ENCODE data around the gene C10orf105. TPM values are rescaled to one million over a fixed set of nuclear protein-coding genes. Genes with fewer than 3 reads are reported as not detected.

C10orf105 gene
- total RNA-seq, 1 experiment from 2014 or later, result not detected

- no peaks in the 10 kb centered on the region for H3K9me3 ChIP-seq (ENCODE audit: low read length)
- ATAC-seq, result no peak
- no peaks in the 10 kb centered on the region for H3K79me2 ChIP-seq (ENCODE audit: low read length)
- H3K4me3 ChIP-seq (ENCODE audit: low read length), result no peak overlapping the region
- H3K27me3 ChIP-seq (ENCODE audit: low read length), result no peaks in the 10 kb centered on the region
- H3K9ac ChIP-seq (ENCODE audit: low read length), result no peak overlapping the region
- ChIA-PET CTCF (no interaction called here), POLR2A (ENCODE audit: unreplicated experiment) (no interaction called here)
- H4K20me1 ChIP-seq (ENCODE audit: low read length), result no peaks in the 10 kb centered on the region
- H3K36me3 ChIP-seq (ENCODE audit: low read depth, low read length), result no peaks in the 10 kb centered on the region
- H3F3A ChIP-seq (ENCODE audit: low read length, unreplicated experiment), result no peaks in the 10 kb centered on the region
- no peak overlapping the region for H2AFZ ChIP-seq (ENCODE audit: low read length)
- H3K4me1 ChIP-seq (ENCODE audit: insufficient read depth, low read length), result no peaks in the 10 kb centered on the region
- no peak for TF ChIP-seq CTCF (conservative IDR thresholded peaks at IDR 0.05; ENCODE audit: low read depth, low read length)
- no peak for TF ChIP-seq EZH2 (IDR thresholded peaks at IDR 0.05; ENCODE audit: low read length, unreplicated experiment)
- no peak for TF ChIP-seq EZH2phosphoT487 (IDR thresholded peaks at IDR 0.05; ENCODE audit: borderline replicate concordance, low read length)
- no peaks in the 10 kb centered on the region for H3K9me2 ChIP-seq (replicated peaks; ENCODE audit: low read length)
- no peak for DNase-seq
- no TSS peak for BruUV-seq (replicated peaks)
- no peak overlapping the region for H3K27ac ChIP-seq (ENCODE audit: low read length)
- intact Hi-C loops (cut with micrococcal nuclease), result no loop called here
- no peak overlapping the region for H3K4me2 ChIP-seq (ENCODE audit: low read length)
Observed at GRCh38 chr10:71746344-71747037, 26.9 kb upstream of the C10orf105 start.

GRCh38 chr10:71745664-71746250 is 26.2 kb upstream of the C10orf105 start:
- H3K36me3 ChIP-seq (ENCODE audit: low read depth, low read length), result no peaks in the 10 kb centered on the region
- H3K9ac ChIP-seq (ENCODE audit: low read length), result no peak overlapping the region
- H3K27ac ChIP-seq (ENCODE audit: low read length), result no peak overlapping the region
- H3K4me2 ChIP-seq (ENCODE audit: low read length), result no peak overlapping the region
- H3F3A ChIP-seq (ENCODE audit: low read length, unreplicated experiment), result no peaks in the 10 kb centered on the region
- ChIA-PET POLR2A (ENCODE audit: unreplicated experiment) (no interaction called here), CTCF (no interaction called here)
- TF ChIP-seq EZH2phosphoT487 (IDR thresholded peaks at IDR 0.05; ENCODE audit: borderline replicate concordance, low read length) (no peak), EZH2 (IDR thresholded peaks at IDR 0.05; ENCODE audit: low read length, unreplicated experiment) (no peak), CTCF (conservative IDR thresholded peaks at IDR 0.05; ENCODE audit: low read depth, low read length) (no peak)
- no peak for DNase-seq
- no peaks in the 10 kb centered on the region for H3K4me1 ChIP-seq (ENCODE audit: insufficient read depth, low read length)
- no peak for ATAC-seq
- H3K27me3 ChIP-seq (ENCODE audit: low read length), result no peaks in the 10 kb centered on the region
- intact Hi-C loops (cut with micrococcal nuclease), result no loop called here
- BruUV-seq (replicated peaks), result no TSS peak
- H2AFZ ChIP-seq (ENCODE audit: low read length), result no peak overlapping the region
- no peaks in the 10 kb centered on the region for H3K9me3 ChIP-seq (ENCODE audit: low read length)
- no peaks in the 10 kb centered on the region for H3K79me2 ChIP-seq (ENCODE audit: low read length)
- no peak overlapping the region for H3K4me3 ChIP-seq (ENCODE audit: low read length)
- H4K20me1 ChIP-seq (ENCODE audit: low read length), result no peaks in the 10 kb centered on the region
- no peaks in the 10 kb centered on the region for H3K9me2 ChIP-seq (replicated peaks; ENCODE audit: low read length)

All from PC-3 (cell line).